ENCODE measurements around the gene SLC25A21. TPM values are rescaled to one million over a fixed set of nuclear protein-coding genes. Genes with fewer than 3 reads are reported as not detected.
"Not testable (repeated sequence)": the region's sequence is repeated elsewhere in the genome, so short reads cannot be mapped to it uniquely, and the experiment has no call there.

Gene SLC25A21
- total and polyA plus RNA-seq, 9 donors: 0.85 to 3.3 (median 1.1) TPM

DNA sequence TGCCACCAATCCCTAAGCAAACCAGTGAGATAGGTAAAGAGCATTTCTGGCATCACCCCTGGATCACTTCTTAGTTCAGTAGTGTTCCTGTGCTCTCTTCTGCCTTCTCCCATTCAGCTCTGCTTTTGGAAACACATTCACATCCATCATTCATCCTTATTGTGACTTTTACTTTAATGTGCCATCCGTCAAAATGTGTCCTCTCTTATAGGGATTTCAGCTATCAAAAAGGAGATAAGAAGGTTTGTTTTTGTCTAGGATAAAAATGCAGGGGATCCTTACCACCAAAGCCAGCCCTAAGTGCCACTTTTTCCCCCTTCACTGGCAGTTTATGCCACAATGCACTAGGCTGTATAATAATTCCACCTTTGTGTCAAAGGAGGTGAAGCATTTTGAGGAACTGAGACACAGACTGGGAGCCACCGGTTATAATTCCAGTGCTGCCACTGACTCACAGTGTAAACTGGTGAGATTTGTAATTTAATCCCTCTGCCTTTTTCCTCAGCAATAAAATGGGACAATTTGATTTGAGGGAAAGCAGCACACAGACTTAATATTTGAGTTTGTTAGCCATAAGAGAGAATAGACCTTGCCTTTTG, 352.2 kb downstream of the SLC25A21 start:
- H3K27ac ChIP-seq (ENCODE audit: low read length): no peak overlapping the region
- no peaks in the 10 kb centered on the region for H3K36me3 ChIP-seq (ENCODE audit: control insufficient read depth, insufficient read depth, low read length)
- WGBS (ENCODE audit: insufficient coverage): no CpG with 5 or more reads among the region's 2 CpGs
- no peaks in the 10 kb centered on the region for H3K4me1 ChIP-seq (ENCODE audit: control insufficient read depth, insufficient read depth, low read length)
- no peaks in the 10 kb centered on the region for H3K9me3 ChIP-seq (replicated peaks; ENCODE audit: control insufficient read depth, low read depth, low read length)
- no peak for DNase-seq
- H3K27me3 ChIP-seq (ENCODE audit: control insufficient read depth, insufficient read depth, low read length): no peaks in the 10 kb centered on the region
- H3K4me3 ChIP-seq (ENCODE audit: low read length): no peak overlapping the region

DNA sequence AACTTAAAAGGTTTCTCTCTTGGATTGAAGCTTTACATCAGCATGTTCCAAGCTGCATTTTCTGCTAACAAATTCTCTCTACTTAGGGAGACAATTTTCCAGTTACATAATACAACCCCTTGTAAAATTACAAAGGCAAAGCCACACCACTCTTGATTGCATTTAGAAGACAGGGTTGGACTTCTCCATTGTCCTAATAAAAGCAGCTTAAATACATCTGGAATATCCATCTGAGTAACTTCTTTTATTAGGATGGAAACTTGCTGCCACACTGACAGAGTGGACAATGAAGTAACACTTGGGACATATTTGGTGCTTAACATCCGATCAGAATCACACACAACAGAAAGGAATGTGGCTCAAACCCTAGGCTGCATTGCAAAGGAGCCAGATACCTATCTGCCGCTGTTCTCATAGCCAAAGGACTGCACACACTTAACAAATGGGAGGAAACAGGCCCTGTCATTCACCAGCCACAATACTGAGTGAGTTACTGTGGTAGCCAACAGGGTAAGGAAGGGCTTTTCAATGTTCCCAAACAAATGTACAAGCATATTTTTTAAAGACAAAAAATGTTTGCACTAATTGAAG, 353.5 kb downstream of the SLC25A21 start:
- no peaks in the 10 kb centered on the region for H3K4me1 ChIP-seq (ENCODE audit: control insufficient read depth, insufficient read depth, low read length)
- H3K27ac ChIP-seq (ENCODE audit: low read length): no peak overlapping the region
- peak; percentile 46 for DNase-seq
- no peaks in the 10 kb centered on the region for H3K27me3 ChIP-seq (ENCODE audit: control insufficient read depth, insufficient read depth, low read length)
- WGBS (ENCODE audit: insufficient coverage): no CpG with 5 or more reads among the region's 2 CpGs
- H3K4me3 ChIP-seq (ENCODE audit: low read length): no peak overlapping the region
- no peaks in the 10 kb centered on the region for H3K9me3 ChIP-seq (replicated peaks; ENCODE audit: control insufficient read depth, low read depth, low read length)
- no peaks in the 10 kb centered on the region for H3K36me3 ChIP-seq (ENCODE audit: control insufficient read depth, insufficient read depth, low read length)

DNA sequence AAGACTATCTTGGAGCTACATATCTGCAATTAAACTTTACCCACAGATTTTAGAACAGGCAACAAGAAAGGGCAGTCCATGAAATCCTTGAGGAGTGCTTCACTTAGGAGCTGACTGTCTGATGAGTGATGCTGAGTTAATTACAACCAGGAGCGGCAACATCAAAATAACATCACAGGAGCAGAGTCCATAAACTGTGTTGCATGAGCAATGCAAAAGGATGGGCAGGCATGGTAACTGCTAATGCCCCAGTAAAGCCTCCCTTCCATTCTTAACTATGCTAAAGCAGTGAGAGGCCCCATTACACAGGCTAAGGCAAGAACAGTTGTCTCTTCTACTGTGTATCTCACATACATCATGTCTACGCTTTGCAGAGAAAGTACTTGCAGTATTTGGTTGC, 354.2 kb downstream of the SLC25A21 start:
- H3K27me3 ChIP-seq (ENCODE audit: control insufficient read depth, insufficient read depth, low read length): no peaks in the 10 kb centered on the region
- H3K4me1 ChIP-seq (ENCODE audit: control insufficient read depth, insufficient read depth, low read length): no peaks in the 10 kb centered on the region
- H3K36me3 ChIP-seq (ENCODE audit: control insufficient read depth, insufficient read depth, low read length): no peaks in the 10 kb centered on the region
- H3K4me3 ChIP-seq (ENCODE audit: low read length): no peak overlapping the region
- no peak overlapping the region for H3K27ac ChIP-seq (ENCODE audit: low read length)
- no peaks in the 10 kb centered on the region for H3K9me3 ChIP-seq (replicated peaks; ENCODE audit: control insufficient read depth, low read depth, low read length)
- no CpG with 5 or more reads among the region's 2 CpGs for whole genome bisulfite sequencing (ENCODE audit: insufficient coverage)
- peak; percentile 6 for DNase-seq

DNA sequence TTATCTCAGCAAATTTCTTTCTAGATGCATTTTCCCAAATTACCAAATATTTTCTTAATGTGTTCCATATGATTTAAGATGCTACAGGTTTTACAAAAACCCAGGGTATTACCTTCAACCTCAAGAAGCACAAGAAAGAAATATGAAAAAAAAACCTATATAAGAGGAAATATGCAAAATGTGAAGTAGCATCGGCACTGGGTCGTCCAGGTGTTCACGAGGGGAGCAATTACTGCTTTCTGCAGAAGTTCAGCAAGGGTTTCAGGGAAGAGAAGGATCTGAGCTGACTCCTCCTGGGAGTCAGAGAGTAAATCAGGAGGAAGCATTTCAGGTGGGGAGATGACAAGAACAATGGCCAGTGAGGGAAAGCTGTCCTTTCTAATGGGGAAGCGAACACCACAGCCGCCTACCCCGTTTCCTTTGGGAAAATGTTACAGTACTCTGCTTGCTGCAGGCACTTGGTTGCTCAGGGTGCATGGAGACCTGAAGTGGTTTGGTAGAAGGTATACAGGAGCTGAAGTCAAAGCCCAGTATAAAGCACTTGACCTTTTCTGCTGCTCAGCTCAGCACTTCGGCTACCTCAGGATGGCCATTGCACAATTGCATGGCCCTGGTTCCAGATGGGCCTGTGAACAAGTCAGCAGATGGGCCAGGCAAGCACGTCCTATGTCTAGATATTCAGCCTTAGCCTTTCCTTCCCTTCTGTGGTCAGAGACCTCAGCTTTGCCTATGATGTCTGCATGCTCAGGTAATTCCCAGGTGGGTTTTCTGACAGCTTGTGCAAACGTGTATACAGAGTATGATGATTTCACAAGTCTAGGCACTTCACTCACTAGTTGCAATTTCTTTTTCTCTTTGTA, 355.1 kb downstream of the SLC25A21 start:
- Histone ChIP-seq H3K36me3 (ENCODE audit: control insufficient read depth, insufficient read depth, low read length) (no peaks in the 10 kb centered on the region), H3K9me3 (replicated peaks; ENCODE audit: control insufficient read depth, low read depth, low read length) (no peaks in the 10 kb centered on the region), H3K4me3 (ENCODE audit: low read length) (no peak overlapping the region), H3K4me1 (ENCODE audit: control insufficient read depth, insufficient read depth, low read length) (no peaks in the 10 kb centered on the region), H3K27me3 (ENCODE audit: control insufficient read depth, insufficient read depth, low read length) (no peaks in the 10 kb centered on the region), H3K27ac (ENCODE audit: low read length) (no peak overlapping the region)
- DNase-seq: no peak
- 79% methylated on average over 7 of the region's 9 CpGs for WGBS (ENCODE audit: insufficient coverage)

DNA sequence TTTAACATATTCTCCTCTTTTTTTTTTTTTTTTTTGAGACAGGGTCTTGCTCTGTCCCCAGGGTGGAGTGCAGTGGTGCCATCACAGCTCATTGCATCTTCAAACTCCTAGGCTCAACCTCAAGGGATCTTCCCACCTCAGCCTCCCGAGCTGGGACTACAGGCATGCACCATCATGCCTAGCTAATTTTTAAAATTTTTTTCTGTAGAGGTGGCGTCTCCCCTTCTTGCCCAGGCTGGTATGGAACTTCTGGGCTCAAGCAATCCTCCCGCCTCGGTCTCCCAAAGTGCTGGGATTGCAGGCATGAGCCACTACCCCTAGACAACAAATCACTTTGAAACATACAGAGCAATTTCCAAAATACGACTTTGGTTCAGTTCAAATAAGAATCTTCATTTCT, 355.9 kb downstream of the SLC25A21 start:
- WGBS (ENCODE audit: insufficient coverage): no CpG with 5 or more reads among the region's 5 CpGs
- H3K27ac ChIP-seq (ENCODE audit: low read length): no peak overlapping the region
- no peaks in the 10 kb centered on the region for H3K9me3 ChIP-seq (replicated peaks; ENCODE audit: control insufficient read depth, low read depth, low read length)
- no peaks in the 10 kb centered on the region for H3K36me3 ChIP-seq (ENCODE audit: control insufficient read depth, insufficient read depth, low read length)
- H3K4me3 ChIP-seq (ENCODE audit: low read length): no peak overlapping the region
- no peak for DNase-seq
- H3K4me1 ChIP-seq (ENCODE audit: control insufficient read depth, insufficient read depth, low read length): no peaks in the 10 kb centered on the region
- no peaks in the 10 kb centered on the region for H3K27me3 ChIP-seq (ENCODE audit: control insufficient read depth, insufficient read depth, low read length)

DNA sequence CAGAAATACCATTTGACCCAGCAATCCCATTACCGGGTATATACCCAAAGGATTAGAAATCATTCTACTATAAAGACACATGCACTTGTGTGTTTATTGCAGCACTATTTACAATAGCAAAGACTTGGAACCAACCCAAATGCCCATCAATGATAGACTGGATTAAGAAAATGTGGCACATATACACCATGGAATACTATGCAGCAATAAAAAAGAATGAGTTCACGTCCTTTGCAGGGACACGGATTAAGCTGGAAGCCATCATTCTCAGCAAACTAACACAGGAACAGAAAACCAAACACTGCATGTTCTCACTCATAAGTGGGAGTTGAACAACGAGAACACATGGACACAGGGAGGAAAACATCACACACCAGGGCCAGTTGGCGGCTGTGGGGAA, 357.6 kb downstream of the SLC25A21 start:
- 100% methylated on average over 2 of the region's 5 CpGs for WGBS (ENCODE audit: insufficient coverage)
- H3K27ac ChIP-seq (ENCODE audit: low read length); DNase-seq; H3K27me3 ChIP-seq (ENCODE audit: control insufficient read depth, insufficient read depth, low read length); H3K36me3 ChIP-seq (ENCODE audit: control insufficient read depth, insufficient read depth, low read length); H3K4me1 ChIP-seq (ENCODE audit: control insufficient read depth, insufficient read depth, low read length); H3K9me3 ChIP-seq (replicated peaks; ENCODE audit: control insufficient read depth, low read depth, low read length); H3K4me3 ChIP-seq (ENCODE audit: low read length): not testable (repeated sequence)

DNA sequence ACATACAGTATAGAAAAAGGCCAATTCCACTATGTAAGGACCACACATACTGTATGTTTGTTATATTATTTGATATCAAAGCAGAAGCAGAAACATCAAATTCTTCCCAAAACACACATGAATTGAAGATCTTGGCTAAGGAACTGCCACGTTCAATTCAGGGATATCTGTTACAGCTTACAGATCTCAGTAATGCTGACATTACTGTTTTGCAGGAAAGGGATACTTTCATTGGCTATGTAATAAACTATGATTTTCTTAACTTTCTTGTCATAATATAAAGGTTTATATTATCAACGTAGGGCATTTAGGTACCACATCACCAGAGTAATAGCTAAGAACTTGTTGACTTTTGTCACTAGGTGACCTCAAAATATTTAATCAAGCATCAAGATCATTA, 362.2 kb downstream of the SLC25A21 start:
- Histone ChIP-seq H3K36me3 (ENCODE audit: control insufficient read depth, insufficient read depth, low read length) (no peaks in the 10 kb centered on the region), H3K27me3 (ENCODE audit: control insufficient read depth, insufficient read depth, low read length) (no peaks in the 10 kb centered on the region), H3K4me1 (ENCODE audit: control insufficient read depth, insufficient read depth, low read length) (no peaks in the 10 kb centered on the region), H3K4me3 (ENCODE audit: low read length) (no peak overlapping the region), H3K27ac (ENCODE audit: low read length) (no peak overlapping the region), H3K9me3 (replicated peaks; ENCODE audit: control insufficient read depth, low read depth, low read length) (no peaks in the 10 kb centered on the region)
- no CpG with 5 or more reads among the region's 2 CpGs for WGBS (ENCODE audit: insufficient coverage)
- no peak for DNase-seq

DNA sequence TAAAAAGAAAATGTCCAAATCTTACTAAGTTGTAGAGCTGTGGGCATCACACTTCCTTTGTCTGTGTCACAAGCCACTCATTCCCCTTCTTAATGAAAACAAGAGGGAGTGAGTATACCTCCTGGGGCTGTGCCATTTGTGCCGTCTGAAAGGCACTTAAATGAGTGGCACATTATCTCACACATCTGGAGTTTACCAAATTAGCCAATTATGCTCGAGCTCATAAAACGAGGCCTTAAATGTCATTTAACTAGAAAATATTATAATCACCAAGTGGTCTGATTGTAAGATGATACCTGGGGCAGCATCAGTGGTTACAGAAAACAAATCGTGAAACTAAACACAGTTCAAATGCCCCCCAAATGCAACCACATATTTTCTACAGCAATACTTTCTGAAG, 364.7 kb downstream of the SLC25A21 start:
- Histone ChIP-seq H3K36me3 (ENCODE audit: control insufficient read depth, insufficient read depth, low read length) (no peaks in the 10 kb centered on the region), H3K9me3 (replicated peaks; ENCODE audit: control insufficient read depth, low read depth, low read length) (no peaks in the 10 kb centered on the region), H3K4me3 (ENCODE audit: low read length) (no peak overlapping the region), H3K27ac (ENCODE audit: low read length) (no peak overlapping the region), H3K4me1 (ENCODE audit: control insufficient read depth, insufficient read depth, low read length) (no peaks in the 10 kb centered on the region), H3K27me3 (ENCODE audit: control insufficient read depth, insufficient read depth, low read length) (no peaks in the 10 kb centered on the region)
- WGBS (ENCODE audit: insufficient coverage): no CpG with 5 or more reads among the region's 4 CpGs
- DNase-seq: no peak

DNA sequence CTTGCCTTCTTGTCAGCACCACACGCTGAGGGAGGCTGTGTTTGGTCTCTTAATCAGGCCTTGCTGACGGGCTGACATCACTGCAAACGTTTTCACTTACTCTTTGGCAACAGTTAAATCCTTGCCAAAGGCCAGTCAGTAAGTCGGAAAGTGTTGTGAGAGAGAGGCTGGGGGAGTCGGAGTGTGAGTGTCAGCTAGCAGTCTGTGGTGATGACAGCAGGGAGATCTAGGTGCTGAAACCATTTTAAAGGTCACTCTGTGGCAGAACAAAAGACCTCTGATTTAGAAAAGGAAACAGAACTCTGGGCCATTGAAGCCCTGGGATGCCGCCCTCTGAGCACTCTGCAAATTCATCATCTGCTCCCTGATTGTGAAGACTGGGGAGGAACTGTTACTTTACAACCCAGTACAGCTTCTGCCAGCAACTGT, 367.3 kb downstream of the SLC25A21 start:
- no peaks in the 10 kb centered on the region for H3K9me3 ChIP-seq (replicated peaks; ENCODE audit: control insufficient read depth, low read depth, low read length)
- H3K4me1 ChIP-seq (ENCODE audit: control insufficient read depth, insufficient read depth, low read length): no peaks in the 10 kb centered on the region
- WGBS (ENCODE audit: insufficient coverage): 16% methylated on average over 5 of the region's 6 CpGs
- H3K4me3 ChIP-seq (ENCODE audit: low read length): no peak overlapping the region
- peaks cover 2% of the 10 kb centered on the region for H3K27me3 ChIP-seq (ENCODE audit: control insufficient read depth, insufficient read depth, low read length)
- H3K36me3 ChIP-seq (ENCODE audit: control insufficient read depth, insufficient read depth, low read length): no peaks in the 10 kb centered on the region
- DNase-seq: peak; percentile 5
- no peak overlapping the region for H3K27ac ChIP-seq (ENCODE audit: low read length)

DNA sequence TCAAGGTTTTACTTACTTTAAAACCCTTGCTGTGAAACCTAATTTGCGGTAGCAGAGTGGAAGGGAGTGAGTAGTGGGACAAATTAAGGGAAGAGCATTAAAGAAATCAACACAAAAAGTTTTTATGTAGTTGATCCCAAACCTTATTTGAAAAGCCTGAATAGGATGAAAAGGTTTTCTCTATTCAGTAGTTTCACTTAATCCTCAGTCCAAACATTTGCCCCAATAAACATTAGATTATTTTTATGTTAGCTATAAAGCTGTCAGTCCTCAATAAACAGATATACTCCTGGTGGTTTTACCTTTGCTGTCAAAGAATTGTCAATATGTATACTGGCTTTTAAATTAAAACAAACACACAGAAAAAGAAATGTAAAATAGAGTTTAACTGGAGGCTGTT, 374.8 kb downstream of the SLC25A21 start:
- Histone ChIP-seq H3K4me1 (ENCODE audit: control insufficient read depth, insufficient read depth, low read length) (no peaks in the 10 kb centered on the region), H3K27ac (ENCODE audit: low read length) (no peak overlapping the region), H3K9me3 (replicated peaks; ENCODE audit: control insufficient read depth, low read depth, low read length) (no peaks in the 10 kb centered on the region), H3K36me3 (ENCODE audit: control insufficient read depth, insufficient read depth, low read length) (no peaks in the 10 kb centered on the region), H3K4me3 (ENCODE audit: low read length) (no peak overlapping the region), H3K27me3 (ENCODE audit: control insufficient read depth, insufficient read depth, low read length) (peaks cover 2% of the 10 kb centered on the region)
- DNase-seq: no peak
- WGBS (ENCODE audit: insufficient coverage): no CpG with 5 or more reads among the region's 1 CpG

Measured in muscle of leg (tissue), 11 donors.